Right lobe of liver (tissue), 6 donors: Measurements from ENCODE around the gene CACNA1B. TPM values are rescaled to one million over a fixed set of nuclear protein-coding genes. Genes with fewer than 3 reads are reported as not detected.

Source experiments
- ATAC-seq, 4 donors: fragments of 200-7000 bp; cut with Tn5 transposase; one replicate each; pipeline ENCODE4 v1.9.1; 2020; ENCODE audit warnings: mild to moderate bottlenecking in 4 of 4, moderate library complexity in 4 of 4
- DNase-seq, 3 donors: peaks; one replicate each; pipeline ENCODE4 v3.0.0-alpha.2; 2020
- H3K27ac ChIP-seq, 3 donors: fragments of 200-600 bp; one replicate each; pipeline ENCODE4 v1.8.0; 2022
- H3K27me3 ChIP-seq, 2 donors: fragments of 200-600 bp; one replicate each; pipeline ENCODE4 v1.8.0; 2022
- H3K36me3 ChIP-seq, 4 donors: fragments of 200-600 bp; sonication (generic) in 1 of 4; one replicate each; pipeline versions ENCODE4 v1.5.1 to v1.8.0; 2017 to 2022; ENCODE audit warnings: control low read depth in 1 of 4
- H3K4me1 ChIP-seq, 4 donors: fragments of 200-600 bp; sonication (generic) in 1 of 4; one replicate each; pipeline versions ENCODE4 v1.5.1 to v1.8.0; 2017 to 2022; ENCODE audit warnings: control low read depth in 1 of 4
- H3K4me3 ChIP-seq, 3 donors: fragments of 200-600 bp; one replicate each; pipeline ENCODE4 v1.8.0; 2022
- H3K9me3 ChIP-seq, 4 donors: fragments of 200-600 bp; sonication (generic) in 1 of 4; one replicate each; pipeline versions ENCODE4 v1.5.1 to v1.8.0; 2017 to 2022; ENCODE audit warnings: control low read depth in 1 of 4
- POLR2A ChIP-seq: fragments of 450-650 bp; IDR thresholded peaks from one replicate; pipeline ENCODE4 v1.6.1; 2017; ENCODE audit warnings: antibody characterized with exemption, mild to moderate bottlenecking
- WGBS: methylation state at CpG from one replicate; pipeline ENCODE4 v1.1.6; 2018; ENCODE audit warnings: low coverage, low lambda C conversion rate; ENCODE audit not compliant: insufficient coverage; ENCODE audit errors: missing lambda C conversion rate; 5-methylcytosine and 5-hydroxymethylcytosine counted together
- intact Hi-C, 2 donors: fragments of 100-400 bp; cut with DNase I; formaldehyde crosslinking; loops; one replicate each; pipeline versions ENCODE4 v1.11.2 to v1.14.1; 2022
- total RNA-seq, 6 experiments: library from RNA; depleted of rRNA in 2 of 6; stranded (reverse); fragments of >200 nt in 2 of 6; fragmentation: NEBNext Ultra II Directional in 3 of 6; extraction: Animal tissue kit (Norgen Biotek cat#: 25700) in 3 of 6; gene quantifications; one replicate each; pipeline versions ENCODE4 v1.1.0 to v1.2.4, GENCODE V29; 2016 to 2023
- TF ChIP-seq, protein P1 (sequence below), 4 donors: fragments of 200-600 bp in 3 of 4; fragments of 450-650 bp in 1 of 4; IDR thresholded peaks; one replicate each; pipeline versions ENCODE4 v1.5.1 to v1.8.0; 2016 to 2022; ENCODE audit warnings: antibody characterized with exemption in 4 of 4, mild to moderate bottlenecking in 2 of 4
- donor health status: DM: no; HTN: yes; CAD: no.
- donor health status: DM: no; HTN: no; CAD: no.
- donor health status: DM: no; HTN: no; CAD: no.
- donor health status: DM: no; HTN: yes; CAD: no.
- donor health status: DM: no; HTN: yes; CAD: no.

The CACNA1B gene
- total RNA-seq, 6 experiments from 2014 or later: not detected

DNA sequence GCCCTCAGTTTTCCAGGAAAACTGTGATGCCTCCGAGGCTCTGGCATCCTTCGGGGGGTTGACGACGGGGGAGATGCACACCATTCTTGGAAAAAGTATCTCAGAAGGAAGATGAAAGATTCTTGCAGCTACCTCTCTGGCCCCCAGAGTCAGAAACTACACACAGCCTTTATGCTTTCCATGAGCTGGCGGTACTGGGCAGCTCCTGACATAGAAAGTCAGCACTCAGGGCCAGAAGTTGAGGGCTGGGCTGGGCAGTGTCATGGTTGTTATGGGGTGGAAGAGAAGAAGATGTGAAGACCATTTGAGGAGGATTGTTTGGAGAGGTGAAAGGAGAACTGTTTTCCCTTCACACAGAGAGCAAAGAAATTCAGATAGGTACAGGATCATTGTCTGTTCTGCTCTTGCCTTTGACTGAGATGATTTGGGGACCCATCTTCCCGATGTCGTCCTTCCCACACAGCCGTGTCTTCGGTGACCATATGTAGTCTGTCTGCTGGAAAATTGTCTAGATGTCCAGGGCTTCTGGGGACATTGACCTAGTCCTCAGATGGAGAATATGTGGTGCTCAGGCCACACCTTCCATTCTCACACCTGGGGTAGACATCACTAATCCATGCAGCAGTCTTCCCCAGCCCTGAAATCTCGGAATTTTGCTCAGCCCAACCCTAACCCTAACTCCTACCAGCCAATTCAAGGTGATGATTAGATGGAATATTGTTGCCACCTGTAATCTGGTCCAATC is 237.1 kb downstream of the CACNA1B start:
- Histone ChIP-seq H3K4me3 (no peak overlapping the region), H3K9me3 (no peaks in the 10 kb centered on the region), H3K36me3 (no peaks in the 10 kb centered on the region), H3K27me3 (no peaks in the 10 kb centered on the region), H3K4me1 (no peaks in the 10 kb centered on the region), H3K27ac (no peak overlapping the region)
- 57% methylated on average over 6 of the region's 10 CpGs for WGBS
- intact Hi-C loops: no loop called here
- TF ChIP-seq, protein P1, sequence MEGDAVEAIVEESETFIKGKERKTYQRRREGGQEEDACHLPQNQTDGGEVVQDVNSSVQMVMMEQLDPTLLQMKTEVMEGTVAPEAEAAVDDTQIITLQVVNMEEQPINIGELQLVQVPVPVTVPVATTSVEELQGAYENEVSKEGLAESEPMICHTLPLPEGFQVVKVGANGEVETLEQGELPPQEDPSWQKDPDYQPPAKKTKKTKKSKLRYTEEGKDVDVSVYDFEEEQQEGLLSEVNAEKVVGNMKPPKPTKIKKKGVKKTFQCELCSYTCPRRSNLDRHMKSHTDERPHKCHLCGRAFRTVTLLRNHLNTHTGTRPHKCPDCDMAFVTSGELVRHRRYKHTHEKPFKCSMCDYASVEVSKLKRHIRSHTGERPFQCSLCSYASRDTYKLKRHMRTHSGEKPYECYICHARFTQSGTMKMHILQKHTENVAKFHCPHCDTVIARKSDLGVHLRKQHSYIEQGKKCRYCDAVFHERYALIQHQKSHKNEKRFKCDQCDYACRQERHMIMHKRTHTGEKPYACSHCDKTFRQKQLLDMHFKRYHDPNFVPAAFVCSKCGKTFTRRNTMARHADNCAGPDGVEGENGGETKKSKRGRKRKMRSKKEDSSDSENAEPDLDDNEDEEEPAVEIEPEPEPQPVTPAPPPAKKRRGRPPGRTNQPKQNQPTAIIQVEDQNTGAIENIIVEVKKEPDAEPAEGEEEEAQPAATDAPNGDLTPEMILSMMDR (IDR thresholded peaks at IDR 0.05): no peak
- TF ChIP-seq POLR2A: no peak
- ATAC-seq: no peak
- DNase-seq: no peak

DNA sequence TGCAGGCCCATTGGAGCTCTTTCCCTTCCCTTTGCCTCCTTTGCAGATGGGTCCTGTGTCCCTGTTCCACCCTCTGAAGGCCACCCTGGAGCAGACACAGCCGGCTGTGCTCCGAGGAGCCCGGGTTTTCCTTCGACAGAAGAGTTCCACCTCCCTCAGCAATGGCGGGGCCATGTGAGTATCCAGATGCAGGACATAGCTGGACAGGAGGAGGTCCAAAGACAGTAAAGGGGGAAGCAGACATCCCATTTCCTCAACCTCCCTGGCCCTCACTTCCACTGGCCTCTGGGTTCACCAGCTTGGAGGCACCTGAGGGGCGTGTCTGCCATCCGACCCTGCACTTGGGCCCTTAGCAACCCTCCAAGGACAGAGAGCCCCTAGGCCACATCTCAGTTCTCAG is 237.9 kb downstream of the CACNA1B start:
- H3K9me3 ChIP-seq: no peaks in the 10 kb centered on the region
- H3K4me1 ChIP-seq: no peaks in the 10 kb centered on the region
- DNase-seq: no peak
- intact Hi-C loops: no loop called here
- 40% methylated on average over 1 of the region's 7 CpGs for WGBS
- ATAC-seq: no peak
- H3K27me3 ChIP-seq: no peaks in the 10 kb centered on the region
- H3K4me3 ChIP-seq: no peak overlapping the region
- no peak for TF ChIP-seq POLR2A
- TF ChIP-seq, protein P1 (IDR thresholded peaks at IDR 0.05): no peak
- H3K36me3 ChIP-seq: no peaks in the 10 kb centered on the region
- H3K27ac ChIP-seq: no peak overlapping the region

DNA sequence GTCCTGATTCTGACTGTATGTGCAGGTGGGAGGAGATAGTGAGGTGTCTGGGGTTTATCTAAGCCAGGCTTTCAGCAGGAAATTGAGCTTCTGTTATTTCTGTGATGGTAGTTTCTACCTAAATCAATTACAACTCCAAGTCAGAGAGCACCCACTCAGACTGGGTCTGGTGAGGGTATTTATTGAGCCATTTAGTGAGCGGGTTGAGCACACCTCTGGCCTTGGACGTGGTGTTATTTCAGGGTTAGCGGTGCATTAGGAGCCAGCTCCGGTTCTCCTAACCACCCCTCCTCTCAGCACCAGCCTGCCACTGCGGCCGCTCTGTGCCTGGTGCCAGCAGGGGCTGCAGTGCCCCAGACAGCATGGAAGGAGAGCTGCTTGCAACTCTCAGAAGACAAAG is 238.9 kb downstream of the CACNA1B start:
- Histone ChIP-seq H3K4me3 (no peak overlapping the region), H3K27ac (no peak overlapping the region), H3K36me3 (no peaks in the 10 kb centered on the region), H3K9me3 (no peaks in the 10 kb centered on the region), H3K27me3 (no peaks in the 10 kb centered on the region), H3K4me1 (no peaks in the 10 kb centered on the region)
- intact Hi-C loops: no loop called here
- ATAC-seq (no peak), DNase-seq (peak in 1 of 3 donors; percentile 23)
- no CpG with 5 or more reads among the region's 6 CpGs for WGBS
- TF ChIP-seq POLR2A: no peak
- TF ChIP-seq, protein P1 (IDR thresholded peaks at IDR 0.05): no peak

DNA sequence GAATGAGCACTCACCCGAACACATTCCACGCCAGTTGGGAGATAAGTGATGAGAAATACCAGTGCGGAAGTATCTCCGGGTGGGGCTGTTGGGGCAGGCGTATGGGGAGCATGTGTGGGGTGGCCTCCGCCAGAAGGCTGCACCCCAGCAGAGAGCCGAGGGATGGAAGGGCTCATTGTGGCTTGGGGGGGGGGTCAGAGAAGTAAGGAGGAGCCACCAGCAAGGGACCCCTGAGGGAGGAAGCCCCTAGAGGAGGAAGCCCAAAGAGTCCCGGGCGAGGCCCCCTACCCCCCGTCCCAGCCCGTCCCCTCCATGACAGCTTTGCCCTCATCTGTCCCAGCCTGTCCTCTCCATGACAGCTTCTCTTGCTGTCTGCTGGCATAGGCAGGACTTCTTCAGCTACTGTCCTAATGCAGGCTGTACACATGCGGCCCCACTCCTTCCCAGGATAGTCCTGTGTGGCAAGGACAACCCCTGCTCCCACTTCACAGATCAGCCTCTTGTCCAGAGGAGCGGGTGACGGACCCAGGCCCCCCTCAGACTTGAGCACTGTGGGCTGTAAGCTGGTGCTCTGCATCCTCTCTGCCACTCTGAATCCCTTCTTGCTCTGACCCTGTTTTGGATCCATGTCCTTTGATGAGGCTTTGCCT is 239.6 kb downstream of the CACNA1B start:
- DNase-seq: peak in 1 of 3 donors; percentile 39
- no peak for ATAC-seq
- no peak for TF ChIP-seq POLR2A
- TF ChIP-seq, protein P1 (IDR thresholded peaks at IDR 0.05): no peak
- H3K36me3 ChIP-seq: no peaks in the 10 kb centered on the region
- no peaks in the 10 kb centered on the region for H3K9me3 ChIP-seq
- H3K4me1 ChIP-seq: no peaks in the 10 kb centered on the region
- H3K27me3 ChIP-seq: no peaks in the 10 kb centered on the region
- H3K4me3 ChIP-seq: no peak overlapping the region
- intact Hi-C loops: no loop called here
- 50% methylated on average over 3 of the region's 14 CpGs for WGBS
- H3K27ac ChIP-seq: no peak overlapping the region
